NCI-H2081 treated with DMSO at 0.1 percent for 48 hours (cell line): ENCODE results near the gene ZNF628.

Source experiments
- DNase-seq: peaks from one replicate; lab custom pipeline; 2025; lab: John Stamatoyannopoulos, UW

The ZNF628 gene

DNA sequence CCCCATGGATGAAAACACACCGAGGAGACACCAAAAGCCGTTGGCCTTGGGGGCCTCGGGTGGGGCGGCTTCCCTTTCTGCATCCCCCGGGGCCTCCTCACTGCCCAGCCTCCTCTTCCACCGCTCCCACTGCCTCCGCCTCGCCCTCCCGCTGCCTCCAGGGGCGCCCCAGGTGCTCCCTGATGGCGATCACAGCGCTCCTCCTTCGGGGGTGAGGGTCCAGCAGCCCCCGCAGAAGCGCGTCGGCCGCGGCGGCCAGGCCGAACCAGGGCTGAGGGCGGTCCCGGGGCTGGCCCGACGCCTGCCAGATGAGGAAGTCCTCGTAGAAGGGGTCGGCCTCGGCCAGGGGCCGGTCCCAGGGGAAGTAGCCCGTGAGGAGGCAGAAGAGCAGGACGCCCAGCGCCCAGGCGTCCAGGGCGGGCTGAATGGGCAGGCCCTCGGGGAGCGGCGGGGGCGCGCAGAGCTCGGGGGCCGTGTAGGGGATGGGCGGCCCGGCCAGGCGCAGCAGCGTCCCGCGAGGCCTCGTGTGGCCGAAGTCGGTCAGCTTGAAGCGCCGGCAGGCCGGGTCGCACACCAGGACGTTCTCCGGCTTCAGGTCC is 53.3 kb downstream of the ZNF628 start:
- no peak for DNase-seq

DNA sequence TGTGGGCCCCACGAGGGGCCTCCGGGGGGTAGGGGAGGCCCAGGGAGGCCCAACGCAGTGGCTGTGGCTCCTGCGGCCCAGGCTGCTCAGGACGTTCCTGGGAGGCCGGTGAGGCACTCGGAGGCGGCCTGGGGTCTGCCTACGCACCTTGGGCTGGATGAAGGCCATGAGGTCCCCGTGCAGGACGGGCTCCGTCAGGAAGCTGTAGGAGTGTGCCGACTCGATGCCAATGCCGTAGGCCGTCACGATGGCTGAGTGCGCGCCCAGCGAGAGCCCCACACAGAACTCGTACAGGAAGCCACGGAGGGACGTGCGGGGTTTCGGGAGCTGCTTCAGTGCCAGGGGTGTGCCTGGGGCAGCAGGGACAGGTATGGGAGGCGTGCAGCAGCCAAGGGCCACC is 54.6 kb downstream of the ZNF628 start:
- DNase-seq, result no peak
